Stimulated activated CD8-positive, alpha-beta memory T cell treated with anti-CD3 and anti-CD28 coated beads, Interleukin-7, amount 100 ng/mL, for 24 hours (primary cell): ENCODE results near the gene DHRS4L2.
"Not testable (repeated sequence)": the region's sequence is repeated elsewhere in the genome, so short reads cannot be mapped to it uniquely, and the experiment has no call there.

Experiments used
- DNase-seq: peaks from one replicate; pipeline ENCODE4 v3.0.0-alpha.2; 2020; ENCODE audit warnings: low read depth

Gene DHRS4L2

GRCh38 chr14:23988607-23989363, at the start of gene DHRS4L2:
Gene DHRS4L2 (plus strand): TSS chr14:23988929. CDS start chr14:23988948, 19 bp downstream.
- peak; percentile 57 for DNase-seq

GRCh38 chr14:23939607-23940326, 49.0 kb upstream of the DHRS4L2 start:
- DNase-seq, result no peak

- no peak for DNase-seq
Observed at GRCh38 chr14:23941230-23941629, 47.5 kb upstream of the DHRS4L2 start.

GRCh38 chr14:23941669-23942068, 47.1 kb upstream of the DHRS4L2 start:
- no peak for DNase-seq

GRCh38 chr14:23942587-23942986, 46.1 kb upstream of the DHRS4L2 start:
- DNase-seq, result no peak

GRCh38 chr14:23949069-23949468, 39.7 kb upstream of the DHRS4L2 start:
- DNase-seq, result not testable (repeated sequence)

- no peak for DNase-seq
Observed at GRCh38 chr14:23950411-23951135, 38.2 kb upstream of the DHRS4L2 start.

GRCh38 chr14:23951136-23951466, 37.6 kb upstream of the DHRS4L2 start:
- DNase-seq, result not testable (repeated sequence)

GRCh38 chr14:23951590-23952201, 37.0 kb upstream of the DHRS4L2 start:
- DNase-seq, result no peak

- not testable (repeated sequence) for DNase-seq
Observed at GRCh38 chr14:23953116-23953463, 35.6 kb upstream of the DHRS4L2 start.

- peak; percentile 58 for DNase-seq
Observed at GRCh38 chr14:23953464-23954278, 35.1 kb upstream of the DHRS4L2 start, which contains the start of gene DHRS4. Gene DHRS4 (plus strand): TSS chr14:23953770. CDS start chr14:23953789, 19 bp downstream.

GRCh38 chr14:23954279-23954614, 34.5 kb upstream of the DHRS4L2 start:
- not testable (repeated sequence) for DNase-seq

GRCh38 chr14:23954965-23955364, 33.8 kb upstream of the DHRS4L2 start:
- DNase-seq, result not testable (repeated sequence)

- not testable (repeated sequence) for DNase-seq
Observed at GRCh38 chr14:23955811-23956210, 32.9 kb upstream of the DHRS4L2 start.

GRCh38 chr14:23957913-23958569, 30.7 kb upstream of the DHRS4L2 start:
- not testable (repeated sequence) for DNase-seq

- DNase-seq, result not testable (repeated sequence)
Observed at GRCh38 chr14:23960899-23961298, 27.8 kb upstream of the DHRS4L2 start.

- not testable (repeated sequence) for DNase-seq
Observed at GRCh38 chr14:23961704-23962103, 27.0 kb upstream of the DHRS4L2 start.

GRCh38 chr14:23969130-23969480, 19.6 kb upstream of the DHRS4L2 start:
- DNase-seq, result not testable (repeated sequence)

GRCh38 chr14:23969481-23970282, 19.0 kb upstream of the DHRS4L2 start:
- peak; percentile 36 for DNase-seq

GRCh38 chr14:23970283-23970659, 18.5 kb upstream of the DHRS4L2 start:
- not testable (repeated sequence) for DNase-seq
